Activated CD4-positive, alpha-beta T cell treated with anti-CD3 and anti-CD28 coated beads, Interleukin-2, Interleukin-6, amounts not matched to agents 100 ng/mL and 50 ng/mL, durations not matched to agents 16 hours and 8 hours (primary cell): ENCODE measurements around the gene LRRC73.
"Not testable (repeated sequence)": the region's sequence is repeated elsewhere in the genome, so short reads cannot be mapped to it uniquely, and the experiment has no call there.

ENCODE experiments used
- DNase-seq: peaks from one replicate; pipeline ENCODE4 v3.0.0-alpha.2; 2020

LRRC73 gene

GRCh38 chr6:43459535-43459934, 50.6 kb downstream of the LRRC73 start:
- DNase-seq: no peak

- not testable (repeated sequence) for DNase-seq
Observed at GRCh38 chr6:43458154-43458553, 52.0 kb downstream of the LRRC73 start.

GRCh38 chr6:43457643-43458042, 52.5 kb downstream of the LRRC73 start:
- no peak for DNase-seq
